ENCODE measurements around the gene ASB16.
"Not testable (repeated sequence)": the region's sequence is repeated elsewhere in the genome, so short reads cannot be mapped to it uniquely, and the experiment has no call there.

The ASB16 gene

GRCh38 chr17:44147812-44148211 lies 22.7 kb upstream of the ASB16 start:
- no peak for DNase-seq (ENCODE audit: low read depth in 2 of 2)

- not testable (repeated sequence) for DNase-seq (ENCODE audit: low read depth in 2 of 2)
Measured at GRCh38 chr17:44149066-44149465, 21.4 kb upstream of the ASB16 start.

GRCh38 chr17:44149750-44150329 lies 20.7 kb upstream of the ASB16 start:
- DNase-seq (ENCODE audit: low read depth in 2 of 2): no peak

GRCh38 chr17:44152875-44153274 lies 17.6 kb upstream of the ASB16 start:
- DNase-seq (ENCODE audit: low read depth in 2 of 2): no peak

GRCh38 chr17:44155488-44155887 lies 15.0 kb upstream of the ASB16 start:
- no peak for DNase-seq (ENCODE audit: low read depth in 2 of 2)

GRCh38 chr17:44159519-44160210 lies 10.8 kb upstream of the ASB16 start:
- DNase-seq (ENCODE audit: low read depth in 2 of 2): no peak

- DNase-seq (ENCODE audit: low read depth in 2 of 2): no peak
Measured at GRCh38 chr17:44164476-44164875, 6.0 kb upstream of the ASB16 start.

GRCh38 chr17:44167181-44167861 lies 3.2 kb upstream of the ASB16 start:
- DNase-seq (ENCODE audit: low read depth in 2 of 2): no peak

GRCh38 chr17:44170135-44170498 lies 387 bp upstream of the ASB16 start:
- no peak for DNase-seq (ENCODE audit: low read depth in 2 of 2)

- no peak for DNase-seq (ENCODE audit: low read depth in 2 of 2)
Measured at GRCh38 chr17:44171931-44172455, 1.5 kb downstream of the ASB16 start.

GRCh38 chr17:44174427-44174826 lies 3.9 kb downstream of the ASB16 start:
- no peak for DNase-seq (ENCODE audit: low read depth in 2 of 2)

- no peak for DNase-seq (ENCODE audit: low read depth in 2 of 2)
Measured at GRCh38 chr17:44176257-44176656, 5.8 kb downstream of the ASB16 start.

- no peak for DNase-seq (ENCODE audit: low read depth in 2 of 2)
Measured at GRCh38 chr17:44176671-44177501, 6.4 kb downstream of the ASB16 start.

- DNase-seq (ENCODE audit: low read depth in 2 of 2): no peak
Measured at GRCh38 chr17:44177640-44178039, 7.1 kb downstream of the ASB16 start.

- DNase-seq (ENCODE audit: low read depth in 2 of 2): no peak
Measured at GRCh38 chr17:44178133-44178532, 7.6 kb downstream of the ASB16 start.

- DNase-seq (ENCODE audit: low read depth in 2 of 2): no peak
Measured at GRCh38 chr17:44183024-44183423, 12.5 kb downstream of the ASB16 start.

GRCh38 chr17:44184212-44184810 lies 13.8 kb downstream of the ASB16 start:
- no peak for DNase-seq (ENCODE audit: low read depth in 2 of 2)

GRCh38 chr17:44186307-44187130 lies 16.0 kb downstream of the ASB16 start, which contains the start of gene TMUB2:
Gene TMUB2, plus strand, starts transcription at chr17:44186972. Its CDS starts 737 bp downstream, at chr17:44187709.
- peak; percentile 100 for DNase-seq (ENCODE audit: low read depth in 2 of 2)

GRCh38 chr17:44187131-44187899 lies 16.8 kb downstream of the ASB16 start:
- DNase-seq (ENCODE audit: low read depth in 2 of 2): peak in 1 of 2 donors; percentile 71
